Osteoblast (primary cell): ENCODE measurements around the gene GFOD1. TPM values are rescaled to one million over a fixed set of nuclear protein-coding genes. Genes with fewer than 3 reads are reported as not detected.
A peak's percentile ranks its signal among the peaks of the same experiment; 100 is the strongest.

Experiments
- DNase-seq: peaks from one replicate; pipeline ENCODE4 v3.0.0; 2011; ENCODE audit warnings: low spot score, mixed read lengths; ENCODE audit not compliant: insufficient read length; ENCODE audit errors: missing footprints
- H2AFZ ChIP-seq: 2 replicates; pipeline ENCODE4 v1.6.0; 2011; ENCODE audit warnings: mild to moderate bottlenecking, low read length
- H3K27ac ChIP-seq: 2 replicates; pipeline ENCODE4 v1.5.1; 2011; ENCODE audit warnings: mild to moderate bottlenecking, low read depth, low read length, moderate library complexity
- H3K27me3 ChIP-seq: 2 replicates; pipeline ENCODE4 v1.6.0; 2012; ENCODE audit warnings: mild to moderate bottlenecking, control low read depth, inconsistent platforms, low read length, moderate library complexity; ENCODE audit not compliant: insufficient read depth
- H3K36me3 ChIP-seq: 2 replicates; pipeline ENCODE4 v1.5.1; 2011; ENCODE audit warnings: mild to moderate bottlenecking, low read length, control low read depth, moderate library complexity; ENCODE audit not compliant: insufficient read depth
- H3K4me1 ChIP-seq: 2 replicates; pipeline ENCODE4 v1.5.1; 2011; ENCODE audit warnings: mild to moderate bottlenecking, low read length, control low read depth, moderate library complexity; ENCODE audit not compliant: insufficient read depth
- H3K4me2 ChIP-seq: 2 replicates; pipeline ENCODE4 v1.6.0; 2011; ENCODE audit warnings: mild to moderate bottlenecking, low read length; ENCODE audit not compliant: insufficient read depth
- H3K4me3 ChIP-seq: fragments of 200-600 bp; sonication (generic); 3 replicates; pipeline ENCODE4 v1.5.1; 2012; ENCODE audit warnings: mild to moderate bottlenecking, low read length, inconsistent platforms; ENCODE audit not compliant: insufficient read depth
- H3K79me2 ChIP-seq: 2 replicates; pipeline ENCODE4 v1.6.0; 2012; ENCODE audit warnings: mild to moderate bottlenecking, low read length, control low read depth, inconsistent platforms; ENCODE audit not compliant: insufficient read depth
- H3K9me3 ChIP-seq: 2 replicates; pipeline ENCODE4 v1.5.1; 2011; ENCODE audit warnings: low read depth, low read length, control low read depth
- H4K20me1 ChIP-seq: 2 replicates; pipeline ENCODE4 v1.6.0; 2012; ENCODE audit warnings: mild to moderate bottlenecking, low read length, control low read depth; ENCODE audit not compliant: insufficient read depth
- total RNA-seq: library from RNA; depleted of rRNA; stranded (reverse); fragments of >200 nt; gene quantifications from 2 replicates; pipeline ENCODE4 v1.2.3, GENCODE V29; 2012
- TF ChIP-seq, protein P1 (sequence below): IDR thresholded peaks from 2 replicates; pipeline ENCODE4 v1.5.1; 2011; ENCODE audit warnings: mild to moderate bottlenecking, low read depth, low read length, moderate library complexity; ENCODE audit errors: extremely low read depth

The GFOD1 gene
- total RNA-seq, 1 donor: 3.6 TPM

DNA sequence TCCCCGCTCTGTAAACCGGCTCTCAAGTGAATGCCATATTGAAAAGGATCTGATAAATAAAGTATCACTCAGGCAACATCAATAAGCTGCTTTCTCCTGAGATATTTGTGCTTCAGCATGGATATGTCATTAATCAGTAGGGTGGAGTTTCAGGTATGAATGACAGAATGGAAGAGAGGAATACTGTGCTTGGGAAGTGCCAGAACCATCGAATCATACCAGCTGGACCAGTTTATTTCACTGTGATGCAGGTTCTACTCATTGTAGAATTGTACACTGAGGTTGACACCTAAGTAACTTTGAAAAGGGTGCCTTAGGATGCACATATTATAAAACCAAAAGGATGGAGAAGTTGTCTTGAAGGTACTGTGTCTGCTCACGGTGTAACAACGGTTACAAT, 141.2 kb downstream of the GFOD1 start:
- no peak overlapping the region for H3K4me2 ChIP-seq
- H3K36me3 ChIP-seq: no peaks in the 10 kb centered on the region
- DNase-seq: no peak
- TF ChIP-seq, protein P1, sequence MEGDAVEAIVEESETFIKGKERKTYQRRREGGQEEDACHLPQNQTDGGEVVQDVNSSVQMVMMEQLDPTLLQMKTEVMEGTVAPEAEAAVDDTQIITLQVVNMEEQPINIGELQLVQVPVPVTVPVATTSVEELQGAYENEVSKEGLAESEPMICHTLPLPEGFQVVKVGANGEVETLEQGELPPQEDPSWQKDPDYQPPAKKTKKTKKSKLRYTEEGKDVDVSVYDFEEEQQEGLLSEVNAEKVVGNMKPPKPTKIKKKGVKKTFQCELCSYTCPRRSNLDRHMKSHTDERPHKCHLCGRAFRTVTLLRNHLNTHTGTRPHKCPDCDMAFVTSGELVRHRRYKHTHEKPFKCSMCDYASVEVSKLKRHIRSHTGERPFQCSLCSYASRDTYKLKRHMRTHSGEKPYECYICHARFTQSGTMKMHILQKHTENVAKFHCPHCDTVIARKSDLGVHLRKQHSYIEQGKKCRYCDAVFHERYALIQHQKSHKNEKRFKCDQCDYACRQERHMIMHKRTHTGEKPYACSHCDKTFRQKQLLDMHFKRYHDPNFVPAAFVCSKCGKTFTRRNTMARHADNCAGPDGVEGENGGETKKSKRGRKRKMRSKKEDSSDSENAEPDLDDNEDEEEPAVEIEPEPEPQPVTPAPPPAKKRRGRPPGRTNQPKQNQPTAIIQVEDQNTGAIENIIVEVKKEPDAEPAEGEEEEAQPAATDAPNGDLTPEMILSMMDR: no peak
- H3K9me3 ChIP-seq: no peaks in the 10 kb centered on the region
- no peak overlapping the region for H3K4me3 ChIP-seq
- no peak overlapping the region for H3K27ac ChIP-seq
- H3K27me3 ChIP-seq: no peaks in the 10 kb centered on the region
- H3K79me2 ChIP-seq: no peaks in the 10 kb centered on the region
- H3K4me1 ChIP-seq: no peaks in the 10 kb centered on the region
- no peaks in the 10 kb centered on the region for H4K20me1 ChIP-seq
- H2AFZ ChIP-seq: no peak overlapping the region

DNA sequence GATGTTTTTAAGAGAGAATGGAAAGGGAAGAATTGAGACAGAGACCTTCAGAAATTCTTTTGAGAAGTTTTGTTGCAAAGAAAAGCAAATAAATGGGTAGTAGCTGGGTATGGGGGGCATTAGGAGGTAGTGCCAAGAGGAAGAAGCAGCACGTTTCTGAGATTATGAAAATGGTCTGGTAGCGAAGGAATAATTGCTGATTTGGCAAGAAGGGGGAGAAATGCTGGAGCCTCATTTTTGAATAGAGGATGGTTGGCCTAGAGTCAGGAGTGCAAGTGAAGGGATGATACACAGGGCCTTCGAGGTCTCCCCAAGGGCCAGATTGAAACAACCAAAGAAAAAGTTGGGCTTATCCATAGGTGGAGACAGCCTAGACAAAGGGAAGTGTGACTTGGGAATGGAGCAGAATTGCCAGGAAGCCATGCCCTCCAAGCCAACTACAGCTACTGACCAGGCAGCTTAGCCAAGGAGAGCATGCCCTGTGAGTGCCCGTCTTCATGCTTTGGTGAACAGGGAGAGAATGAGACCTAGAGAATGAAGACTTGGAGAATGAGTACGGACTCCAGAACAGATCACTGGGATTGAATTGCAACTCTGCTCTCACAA, 144.9 kb downstream of the GFOD1 start:
- TF ChIP-seq, protein P1: no peak
- no peaks in the 10 kb centered on the region for H3K36me3 ChIP-seq
- H2AFZ ChIP-seq: no peak overlapping the region
- H3K4me1 ChIP-seq: no peaks in the 10 kb centered on the region
- no peak overlapping the region for H3K4me3 ChIP-seq
- no peaks in the 10 kb centered on the region for H4K20me1 ChIP-seq
- no peaks in the 10 kb centered on the region for H3K79me2 ChIP-seq
- peaks cover 3% of the 10 kb centered on the region for H3K27me3 ChIP-seq
- no peak overlapping the region for H3K27ac ChIP-seq
- no peaks in the 10 kb centered on the region for H3K9me3 ChIP-seq
- no peak overlapping the region for H3K4me2 ChIP-seq
- no peak for DNase-seq

DNA sequence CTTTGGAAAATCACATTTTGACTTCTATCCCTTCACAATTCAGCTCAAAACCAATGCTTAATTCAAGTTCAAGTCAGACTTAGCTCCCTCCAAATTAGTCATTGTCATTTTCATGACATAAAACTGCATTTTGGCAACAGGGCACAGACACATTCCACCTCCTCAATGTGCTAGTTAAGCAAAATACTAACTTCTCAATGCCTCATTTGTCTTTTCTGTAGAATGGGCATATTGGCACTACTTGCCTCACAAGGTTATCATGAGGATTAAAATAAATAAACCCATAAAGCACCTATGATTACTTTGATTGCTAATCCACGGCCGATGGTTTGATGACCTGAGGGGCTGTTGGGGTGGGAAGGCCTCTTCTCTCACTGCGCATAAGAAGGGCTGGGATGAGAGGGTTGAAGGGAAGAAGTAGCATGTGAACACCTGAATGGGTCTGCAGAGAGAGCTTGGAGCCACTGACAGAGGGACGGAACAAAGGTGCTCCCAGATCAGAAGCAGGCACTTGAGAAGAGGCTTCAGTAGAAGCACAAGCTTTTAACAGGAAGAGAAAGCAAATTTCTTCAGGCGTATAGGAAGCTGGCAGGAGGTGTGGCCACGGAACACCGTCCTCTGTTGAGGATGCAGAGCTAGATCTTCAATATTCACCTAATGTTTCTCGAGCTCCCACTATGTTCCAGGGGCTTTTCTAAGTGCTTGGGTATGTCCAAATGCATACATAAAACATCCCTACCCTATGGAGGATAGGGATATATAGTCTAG, 147.4 kb downstream of the GFOD1 start:
- Histone ChIP-seq H2AFZ (no peak overlapping the region), H3K4me1 (no peaks in the 10 kb centered on the region)

DNA sequence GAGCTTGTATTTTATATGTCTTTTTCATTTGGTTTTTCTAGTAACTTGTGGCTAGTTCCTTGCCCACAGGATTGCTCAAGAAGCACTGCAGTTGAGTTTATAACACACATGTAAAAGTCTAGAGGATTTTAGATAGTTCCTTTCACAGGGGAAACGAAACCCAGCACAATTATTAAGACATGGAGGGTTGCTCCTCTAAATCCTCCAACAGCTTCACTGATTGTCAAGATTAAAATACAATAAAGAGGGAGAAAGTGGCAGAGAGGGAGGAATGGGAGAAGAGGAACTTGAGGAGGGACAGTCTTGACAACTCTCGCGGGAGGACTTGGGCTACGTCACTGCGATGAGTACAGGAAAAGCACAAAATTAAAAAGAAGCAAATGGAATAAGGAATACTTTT, 149.4 kb downstream of the GFOD1 start:
- TF ChIP-seq, protein P1: no peak
- Histone ChIP-seq H3K27ac (no peak overlapping the region), H3K4me3 (no peak overlapping the region), H3K27me3 (peaks cover 3% of the 10 kb centered on the region), H4K20me1 (no peaks in the 10 kb centered on the region), H3K4me1 (no peaks in the 10 kb centered on the region), H3K4me2 (no peak overlapping the region), H3K79me2 (no peaks in the 10 kb centered on the region), H3K9me3 (no peaks in the 10 kb centered on the region), H3K36me3 (no peaks in the 10 kb centered on the region), H2AFZ (peak overlapping the region; percentile 40)
- no peak for DNase-seq

More for the DNA sequence above, 147.4 kb downstream of the GFOD1 start:
- DNase-seq: no peak
- Histone ChIP-seq H3K79me2 (no peaks in the 10 kb centered on the region), H4K20me1 (no peaks in the 10 kb centered on the region), H3K9me3 (no peaks in the 10 kb centered on the region), H3K36me3 (no peaks in the 10 kb centered on the region), H3K4me2 (no peak overlapping the region), H3K27ac (no peak overlapping the region), H3K27me3 (peaks cover 3% of the 10 kb centered on the region), H3K4me3 (no peak overlapping the region)
- TF ChIP-seq, protein P1: no peak
